Gastroesophageal sphincter (tissue), 3 donors: ENCODE measurements around the gene KRT9.

ENCODE experiments used
- CTCF ChIP-seq, 4 experiments: fragments of 200-600 bp in 2 of 4; fragments of 450-650 bp in 2 of 4; sonication (generic) in 1 of 4; IDR thresholded peaks; one replicate each; pipeline ENCODE4 v1.5.1; 2017 to 2019; ENCODE audit warnings: antibody characterized with exemption in 4 of 4, mild to moderate bottlenecking in 2 of 4, moderate library complexity in 2 of 4
- POLR2AphosphoS5 ChIP-seq: sonication (generic); formaldehyde crosslinking; IDR thresholded peaks from one replicate; pipeline ENCODE4 v1.6.1; 2017; ENCODE audit warnings: antibody characterized with exemption

- TF ChIP-seq CTCF (IDR thresholded peaks at IDR 0.05) (no peak), POLR2AphosphoS5 (no peak)
These were observed 44.5 kb downstream of the KRT9 start for GRCh38 chr17:41527063-41528023.
